NCI-H345 (cell line): ENCODE measurements around the gene EIF4H.
"Not testable (repeated sequence)": the region's sequence is repeated elsewhere in the genome, so short reads cannot be mapped to it uniquely, and the experiment has no call there.

Experiments used
- DNase-seq: peaks from one replicate; lab custom pipeline; 2025; lab: John Stamatoyannopoulos, UW

The EIF4H gene

GRCh38 chr7:74175340-74175739 is 1.2 kb downstream of the EIF4H start:
- DNase-seq = no peak

- no peak for DNase-seq
These were observed 2.4 kb downstream of the EIF4H start for GRCh38 chr7:74176555-74176954.

- no peak for DNase-seq
These were observed 4.5 kb downstream of the EIF4H start for GRCh38 chr7:74178632-74179031.

- DNase-seq = no peak
These were observed 5.9 kb downstream of the EIF4H start for GRCh38 chr7:74179935-74180604.

DNA sequence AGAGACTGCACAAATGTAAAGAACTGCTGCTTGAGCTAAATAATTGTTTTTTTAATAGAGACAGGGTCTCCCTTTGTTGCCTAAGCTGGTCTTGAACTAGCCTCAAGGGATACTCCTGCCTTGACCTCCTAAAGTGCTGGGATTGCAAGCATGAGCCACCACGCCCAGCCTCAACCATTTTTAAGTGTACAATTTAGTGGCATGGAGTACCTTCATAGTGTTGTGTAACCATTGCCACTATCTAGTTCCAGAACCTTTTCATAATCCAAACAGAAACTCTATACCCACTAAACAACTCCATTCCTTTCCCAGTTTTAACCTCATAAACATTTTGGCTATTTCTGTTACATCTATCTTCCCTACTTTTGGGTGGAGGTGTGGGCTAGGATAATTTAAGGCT is 6.7 kb downstream of the EIF4H start:
- DNase-seq = no peak

DNA sequence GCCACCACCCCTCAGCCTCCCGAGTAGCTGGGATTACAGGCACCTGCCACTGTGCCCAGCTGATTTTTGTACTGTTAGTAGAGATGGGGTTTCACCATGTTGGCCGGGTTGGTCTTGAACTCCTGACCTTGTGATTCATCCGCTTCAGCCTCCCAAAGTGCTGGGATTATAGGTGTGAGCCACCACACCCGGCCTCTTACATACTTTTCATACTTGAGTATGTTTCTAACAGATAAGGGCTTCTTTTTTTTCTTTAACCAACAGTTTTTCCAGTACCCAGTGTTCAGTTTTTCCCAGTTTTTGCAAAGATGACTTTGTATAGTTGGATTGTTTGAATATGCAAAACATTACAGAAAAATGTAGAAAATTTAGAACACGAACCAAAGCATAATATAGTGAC is 7.7 kb downstream of the EIF4H start:
- no peak for DNase-seq

GRCh38 chr7:74182453-74183090 is 8.4 kb downstream of the EIF4H start:
- no peak for DNase-seq

DNA sequence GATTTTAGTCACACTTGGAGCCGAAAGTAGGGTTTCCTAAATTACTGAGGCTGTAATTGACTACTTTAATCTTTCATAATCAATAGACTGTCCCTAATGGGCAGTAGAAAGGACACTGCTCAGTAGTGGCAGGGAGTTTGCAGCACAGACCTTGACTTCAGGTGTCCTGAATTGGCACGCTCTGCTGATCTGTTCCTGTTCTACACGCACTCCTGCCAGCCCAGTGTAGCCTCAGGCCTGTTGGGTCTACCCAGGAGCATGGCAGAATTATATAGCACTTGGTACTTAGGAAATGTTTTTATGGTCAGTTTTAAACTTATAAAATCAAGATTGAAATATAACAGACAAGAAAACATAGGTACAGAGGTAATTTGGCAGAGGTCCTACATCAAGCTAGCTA is 9.0 kb downstream of the EIF4H start:
- DNase-seq = no peak

GRCh38 chr7:74183653-74184450 is 9.7 kb downstream of the EIF4H start:
- no peak for DNase-seq

- DNase-seq = no peak
These were observed 10.9 kb downstream of the EIF4H start for GRCh38 chr7:74185016-74185415.

GRCh38 chr7:74185636-74186035 is 11.5 kb downstream of the EIF4H start:
- DNase-seq = no peak

DNA sequence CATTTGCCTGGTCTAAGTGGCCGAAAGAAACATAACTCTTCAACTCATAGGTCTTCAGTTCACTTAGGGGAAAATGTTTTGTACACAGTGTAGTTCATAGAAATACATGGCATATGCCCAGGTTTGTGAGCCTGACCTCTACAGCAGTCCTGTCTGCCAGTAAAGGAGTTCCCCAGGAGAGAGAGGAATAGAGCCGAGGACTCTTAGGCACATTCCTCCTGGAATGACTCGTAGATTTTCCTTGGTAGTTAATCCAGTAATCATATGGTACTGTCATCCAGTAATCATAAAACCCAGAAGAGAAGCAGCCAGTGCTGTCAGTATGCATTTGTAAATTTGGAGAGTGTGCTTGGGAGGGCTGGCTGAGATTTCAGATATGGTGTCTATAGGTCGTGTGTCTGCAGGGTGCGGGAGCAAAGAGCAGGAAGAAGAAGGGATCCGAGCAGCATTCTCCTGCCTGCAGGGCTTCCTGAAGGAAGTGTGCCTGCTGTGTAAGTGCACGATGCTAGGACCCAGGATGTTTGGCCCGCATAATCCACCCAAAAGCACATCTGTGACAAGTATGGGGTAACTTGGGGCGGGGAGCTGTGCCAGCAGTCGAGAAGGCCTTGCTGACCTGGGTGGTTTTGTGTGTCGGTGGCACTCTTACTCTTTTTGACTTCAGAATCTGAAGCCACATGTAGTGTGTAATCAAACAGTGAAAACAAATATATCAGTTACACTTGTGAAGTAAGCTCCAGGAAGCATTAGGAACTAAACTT is 13.9 kb downstream of the EIF4H start:
- DNase-seq = no peak

- no peak for DNase-seq
These were observed 16.1 kb downstream of the EIF4H start for GRCh38 chr7:74190259-74190658.

DNA sequence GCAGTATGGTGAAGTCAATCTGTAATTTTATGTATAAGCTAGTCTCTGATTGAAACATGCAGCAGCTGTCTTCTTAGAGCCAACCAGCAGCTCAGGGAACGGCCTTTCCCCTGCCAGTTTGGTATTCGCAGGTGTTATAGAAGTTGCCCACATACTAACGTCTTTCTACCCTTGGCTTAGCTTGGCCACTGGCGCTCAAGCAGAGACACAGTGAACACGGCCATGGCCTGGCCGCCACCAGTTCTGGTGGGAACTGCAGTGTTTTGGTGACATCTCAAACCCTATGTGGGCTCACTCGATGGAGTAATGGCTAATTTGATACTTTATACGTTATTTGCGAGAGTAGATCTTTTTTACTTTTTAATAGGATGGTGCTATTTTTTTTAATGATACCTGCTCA is 17.1 kb downstream of the EIF4H start:
- no peak for DNase-seq

GRCh38 chr7:74193054-74193453 is 18.9 kb downstream of the EIF4H start:
- DNase-seq = peak; percentile 84

DNA sequence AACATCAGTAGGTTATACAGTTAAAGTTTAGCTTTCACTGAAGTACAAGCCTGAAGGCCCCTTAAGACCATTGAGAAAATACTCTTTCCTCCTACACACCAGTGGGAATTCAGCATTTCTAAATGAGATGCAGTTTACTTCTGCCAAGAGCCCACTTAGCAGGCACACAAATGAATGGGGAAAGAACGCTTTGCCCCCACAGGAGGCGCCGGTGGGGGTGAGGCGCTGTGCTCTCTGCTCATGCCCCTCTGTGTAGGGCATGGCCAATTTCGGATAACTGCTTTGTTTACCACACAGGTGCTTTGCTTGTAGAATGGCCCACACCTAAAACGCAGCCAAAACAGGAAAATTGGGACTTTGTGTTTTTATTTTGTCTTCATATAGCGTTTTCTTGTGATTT is 19.8 kb downstream of the EIF4H start:
- DNase-seq = no peak

DNA sequence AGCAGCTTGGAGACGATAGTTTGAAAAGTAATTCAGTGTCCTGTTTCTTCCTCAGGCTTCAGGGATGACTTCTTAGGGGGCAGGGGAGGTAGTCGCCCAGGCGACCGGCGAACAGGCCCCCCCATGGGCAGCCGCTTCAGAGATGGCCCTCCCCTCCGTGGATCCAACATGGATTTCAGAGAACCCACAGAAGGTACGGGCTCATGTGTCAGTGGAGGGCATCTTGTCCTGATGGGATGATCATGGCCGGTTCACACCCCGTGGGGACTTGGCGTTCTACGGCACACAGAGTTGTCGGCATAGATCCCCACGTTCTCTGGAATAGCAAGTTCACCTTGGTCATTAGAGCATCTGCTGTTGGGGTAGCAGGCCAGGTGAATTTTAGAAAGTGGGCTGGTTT is 20.5 kb downstream of the EIF4H start:
- DNase-seq = no peak

GRCh38 chr7:74195139-74195860 is 21.1 kb downstream of the EIF4H start:
- DNase-seq = not testable (repeated sequence)

DNA sequence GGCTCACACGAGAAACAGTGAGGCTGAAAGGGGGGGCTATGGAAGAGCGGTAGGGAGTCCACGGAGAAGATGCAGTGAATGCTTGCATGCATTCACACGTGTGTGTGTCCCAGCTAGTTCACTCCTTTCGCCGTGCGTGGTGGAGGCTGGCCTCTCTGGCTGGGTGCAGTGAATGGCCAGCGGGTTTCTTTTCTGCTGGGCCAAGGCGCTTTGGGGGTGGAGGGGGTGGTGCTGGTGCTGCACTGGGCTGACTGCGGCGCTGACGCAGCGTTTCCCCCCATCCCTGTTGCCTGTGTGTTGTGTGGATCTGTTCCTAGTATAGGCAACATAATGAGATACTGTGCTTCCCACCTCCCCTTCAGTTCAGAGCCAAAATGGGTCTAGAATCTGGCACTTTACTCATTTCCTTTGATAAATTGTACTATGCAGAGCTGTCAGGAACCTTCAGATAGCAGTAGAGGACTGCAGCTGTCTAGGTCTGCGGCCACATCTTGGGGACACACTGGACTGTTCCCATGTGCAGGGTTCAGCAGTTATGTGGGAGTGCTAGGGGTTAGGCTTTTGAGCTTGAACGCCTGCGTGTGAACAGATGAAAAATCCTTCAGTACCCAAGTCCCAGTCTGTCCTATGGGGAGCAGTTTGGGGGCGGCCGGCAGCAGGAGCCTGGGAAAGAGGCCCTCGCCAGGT is 22.0 kb downstream of the EIF4H start:
- DNase-seq = not testable (repeated sequence)

GRCh38 chr7:74197449-74198124 is 23.4 kb downstream of the EIF4H start:
- DNase-seq = no peak
